GM12878 (cell line): Measurements from ENCODE around the gene SPINT1. TPM values are rescaled to one million over a fixed set of nuclear protein-coding genes. Genes with fewer than 3 reads are reported as not detected.

Experiments used
- CHD2 ChIP-seq: IDR thresholded peaks from 2 replicates; pipeline ENCODE4 v1.6.1; 2011; ENCODE audit warnings: low read depth, low read length, improper control_type of control experiment, borderline replicate concordance
- CREB1 ChIP-seq: IDR thresholded peaks from 2 replicates; pipeline ENCODE4 v1.6.1; 2012; ENCODE audit warnings: low read depth, mild to moderate bottlenecking, inconsistent platforms
- FOS ChIP-seq: IDR thresholded peaks from 3 replicates; pipeline ENCODE4 v1.6.1; 2011; ENCODE audit warnings: borderline replicate concordance; ENCODE audit not compliant: insufficient read length; ENCODE audit errors: extremely low read depth
- KLF5 ChIP-seq: fragments of 450-650 bp; IDR thresholded peaks from 2 replicates; pipeline ENCODE4 v1.6.1; 2014; ENCODE audit warnings: mild to moderate bottlenecking; ENCODE audit not compliant: partially characterized antibody
- NFYA ChIP-seq: IDR thresholded peaks from 2 replicates; pipeline ENCODE4 v1.6.1; 2011; ENCODE audit warnings: low read depth, mild to moderate bottlenecking, low read length, improper control_type of control experiment, borderline replicate concordance
- NR2C2 ChIP-seq: IDR thresholded peaks from 2 replicates; pipeline ENCODE4 v1.6.1; 2011; ENCODE audit warnings: borderline replicate concordance, low read depth; ENCODE audit not compliant: control insufficient read depth, insufficient read length
- RB1 ChIP-seq: fragments of 450-650 bp; formaldehyde crosslinking; IDR thresholded peaks from 2 replicates; pipeline ENCODE4 v1.6.1; 2017; ENCODE audit warnings: mild to moderate bottlenecking, borderline replicate concordance
- polyA plus RNA-seq, 11 experiments: library from polyadenylated mRNA; depleted of rRNA in 4 of 11; unstranded in 6 of 11; stranded (reverse) in 5 of 11; fragments of >200 nt; fragmentation: Nextera tagmentation in 4 of 11; fragmentation: Illumina TruSeq in 1 of 11; extraction: Ambion mirVana in 4 of 11; extraction: Trizol in 1 of 11; gene quantifications; 1 replicate in 1 of 11; 2 replicates in 10 of 11; pipeline versions ENCODE4 v1.2.1 to v1.2.3, GENCODE V29; 2011 to 2016; ENCODE audit warnings: inconsistent platforms in 2 of 11, missing spikeins in 2 of 11, low read depth in 1 of 11
- total RNA-seq, 4 experiments: library from RNA; depleted of rRNA in 3 of 4; stranded (reverse); fragments of >200 nt in 3 of 4; fragmentation: Illumina TruSeq in 1 of 4; extraction: Trizol in 1 of 4; gene quantifications; 2 replicates each; pipeline versions ENCODE4 v1.2.1 to v1.2.3, GENCODE V29; 2013 to 2021
- TF ChIP-seq, protein P1 (sequence below): IDR thresholded peaks from 2 replicates; pipeline ENCODE4 v1.6.1; 2012; ENCODE audit warnings: mild to moderate bottlenecking, low read depth, low read length

Gene SPINT1
- total and polyA plus RNA-seq, 10 of the 15 experiments (the other 5 are each of a cell fraction or from before 2014, with no cell fraction given) = 3.5 to 28.6 (median 10.2) TPM

DNA sequence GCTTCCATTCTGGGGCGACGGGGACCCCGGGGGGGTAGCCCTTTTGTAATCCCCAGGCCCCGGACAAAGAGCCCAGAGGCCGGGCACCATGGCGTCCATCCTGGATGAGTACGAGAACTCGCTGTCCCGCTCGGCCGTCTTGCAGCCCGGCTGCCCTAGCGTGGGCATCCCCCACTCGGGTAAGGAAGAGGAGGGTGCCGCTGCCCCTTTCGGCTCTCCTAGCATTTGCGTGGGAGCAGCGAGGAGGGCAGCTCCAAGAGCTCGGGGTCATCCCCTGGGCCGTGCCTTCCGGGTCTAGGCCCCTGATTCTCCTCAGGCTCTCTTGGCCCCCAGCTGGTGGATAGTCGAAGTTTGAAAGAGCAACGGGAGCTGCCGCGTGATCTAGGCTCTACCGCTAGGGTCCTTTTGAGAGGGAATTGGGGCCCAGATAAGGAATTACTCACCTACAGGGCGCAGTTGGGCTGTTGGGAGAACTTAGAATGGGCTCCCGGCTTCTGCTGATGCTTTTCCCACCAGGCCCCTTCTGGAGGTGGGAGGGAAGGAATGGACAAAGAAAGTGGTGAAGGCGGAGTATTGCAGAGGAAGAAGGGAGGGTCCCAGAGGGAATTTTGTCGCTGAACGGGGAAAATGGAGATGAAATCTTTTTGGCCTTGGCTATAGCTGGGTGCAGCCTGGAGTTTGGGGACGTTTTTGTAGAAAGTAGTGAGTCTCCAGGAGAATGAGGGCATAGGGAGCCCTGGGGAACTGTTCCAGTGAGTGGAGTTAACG lies 51.0 kb downstream of the SPINT1 start (continued):
- TF ChIP-seq, protein P1, sequence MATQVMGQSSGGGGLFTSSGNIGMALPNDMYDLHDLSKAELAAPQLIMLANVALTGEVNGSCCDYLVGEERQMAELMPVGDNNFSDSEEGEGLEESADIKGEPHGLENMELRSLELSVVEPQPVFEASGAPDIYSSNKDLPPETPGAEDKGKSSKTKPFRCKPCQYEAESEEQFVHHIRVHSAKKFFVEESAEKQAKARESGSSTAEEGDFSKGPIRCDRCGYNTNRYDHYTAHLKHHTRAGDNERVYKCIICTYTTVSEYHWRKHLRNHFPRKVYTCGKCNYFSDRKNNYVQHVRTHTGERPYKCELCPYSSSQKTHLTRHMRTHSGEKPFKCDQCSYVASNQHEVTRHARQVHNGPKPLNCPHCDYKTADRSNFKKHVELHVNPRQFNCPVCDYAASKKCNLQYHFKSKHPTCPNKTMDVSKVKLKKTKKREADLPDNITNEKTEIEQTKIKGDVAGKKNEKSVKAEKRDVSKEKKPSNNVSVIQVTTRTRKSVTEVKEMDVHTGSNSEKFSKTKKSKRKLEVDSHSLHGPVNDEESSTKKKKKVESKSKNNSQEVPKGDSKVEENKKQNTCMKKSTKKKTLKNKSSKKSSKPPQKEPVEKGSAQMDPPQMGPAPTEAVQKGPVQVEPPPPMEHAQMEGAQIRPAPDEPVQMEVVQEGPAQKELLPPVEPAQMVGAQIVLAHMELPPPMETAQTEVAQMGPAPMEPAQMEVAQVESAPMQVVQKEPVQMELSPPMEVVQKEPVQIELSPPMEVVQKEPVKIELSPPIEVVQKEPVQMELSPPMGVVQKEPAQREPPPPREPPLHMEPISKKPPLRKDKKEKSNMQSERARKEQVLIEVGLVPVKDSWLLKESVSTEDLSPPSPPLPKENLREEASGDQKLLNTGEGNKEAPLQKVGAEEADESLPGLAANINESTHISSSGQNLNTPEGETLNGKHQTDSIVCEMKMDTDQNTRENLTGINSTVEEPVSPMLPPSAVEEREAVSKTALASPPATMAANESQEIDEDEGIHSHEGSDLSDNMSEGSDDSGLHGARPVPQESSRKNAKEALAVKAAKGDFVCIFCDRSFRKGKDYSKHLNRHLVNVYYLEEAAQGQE = no peak
- no peak for TF ChIP-seq KLF5
- no peak for TF ChIP-seq NFYA
- TF ChIP-seq NR2C2 = no peak
- no peak for TF ChIP-seq CHD2
- TF ChIP-seq FOS = no peak
- TF ChIP-seq RB1 = no peak
- TF ChIP-seq CREB1 = no peak
